B cell (primary cell): Measurements from ENCODE around the gene RAB12.

Experiments used
- CTCF ChIP-seq: fragments of 200-600 bp; IDR thresholded peaks from one replicate; pipeline ENCODE4 v1.8.0; 2022; ENCODE audit warnings: antibody characterized with exemption, mild to moderate bottlenecking
- EZH2 ChIP-seq: IDR thresholded peaks from 2 replicates; pipeline ENCODE4 v1.6.1; 2012; ENCODE audit warnings: borderline replicate concordance, low read depth, mild to moderate bottlenecking, moderate library complexity, low read length; ENCODE audit not compliant: insufficient read depth, poor library complexity, severe bottlenecking

- no peak for TF ChIP-seq CTCF
- no peak for TF ChIP-seq EZH2
Observed at GRCh38 chr18:8630546-8630945, 21.3 kb downstream of the RAB12 start.
